ENCODE measurements around the gene CLIC5.

- TF ChIP-seq POLR2A (IDR thresholded peaks at IDR 0.05), result no peak
- TF ChIP-seq, protein P1, sequence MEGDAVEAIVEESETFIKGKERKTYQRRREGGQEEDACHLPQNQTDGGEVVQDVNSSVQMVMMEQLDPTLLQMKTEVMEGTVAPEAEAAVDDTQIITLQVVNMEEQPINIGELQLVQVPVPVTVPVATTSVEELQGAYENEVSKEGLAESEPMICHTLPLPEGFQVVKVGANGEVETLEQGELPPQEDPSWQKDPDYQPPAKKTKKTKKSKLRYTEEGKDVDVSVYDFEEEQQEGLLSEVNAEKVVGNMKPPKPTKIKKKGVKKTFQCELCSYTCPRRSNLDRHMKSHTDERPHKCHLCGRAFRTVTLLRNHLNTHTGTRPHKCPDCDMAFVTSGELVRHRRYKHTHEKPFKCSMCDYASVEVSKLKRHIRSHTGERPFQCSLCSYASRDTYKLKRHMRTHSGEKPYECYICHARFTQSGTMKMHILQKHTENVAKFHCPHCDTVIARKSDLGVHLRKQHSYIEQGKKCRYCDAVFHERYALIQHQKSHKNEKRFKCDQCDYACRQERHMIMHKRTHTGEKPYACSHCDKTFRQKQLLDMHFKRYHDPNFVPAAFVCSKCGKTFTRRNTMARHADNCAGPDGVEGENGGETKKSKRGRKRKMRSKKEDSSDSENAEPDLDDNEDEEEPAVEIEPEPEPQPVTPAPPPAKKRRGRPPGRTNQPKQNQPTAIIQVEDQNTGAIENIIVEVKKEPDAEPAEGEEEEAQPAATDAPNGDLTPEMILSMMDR (IDR thresholded peaks at IDR 0.05), result no peak
Measured at GRCh38 chr6:46048646-46049297, 33.1 kb upstream of the CLIC5 start.

Data from testis (tissue), 2 donors.